Activated CD8-positive, alpha-beta memory T cell treated with anti-CD3 and anti-CD28 coated beads for 4 hours (primary cell): ENCODE measurements around the gene CLPX.
"Not testable (repeated sequence)": the region's sequence is repeated elsewhere in the genome, so short reads cannot be mapped to it uniquely, and the experiment has no call there.

Experiments used
- DNase-seq, 2 donors: peaks; one replicate each; pipeline ENCODE4 v3.0.0-alpha.2; 2020; ENCODE audit warnings: low read depth in 2 of 2

CLPX gene

DNA sequence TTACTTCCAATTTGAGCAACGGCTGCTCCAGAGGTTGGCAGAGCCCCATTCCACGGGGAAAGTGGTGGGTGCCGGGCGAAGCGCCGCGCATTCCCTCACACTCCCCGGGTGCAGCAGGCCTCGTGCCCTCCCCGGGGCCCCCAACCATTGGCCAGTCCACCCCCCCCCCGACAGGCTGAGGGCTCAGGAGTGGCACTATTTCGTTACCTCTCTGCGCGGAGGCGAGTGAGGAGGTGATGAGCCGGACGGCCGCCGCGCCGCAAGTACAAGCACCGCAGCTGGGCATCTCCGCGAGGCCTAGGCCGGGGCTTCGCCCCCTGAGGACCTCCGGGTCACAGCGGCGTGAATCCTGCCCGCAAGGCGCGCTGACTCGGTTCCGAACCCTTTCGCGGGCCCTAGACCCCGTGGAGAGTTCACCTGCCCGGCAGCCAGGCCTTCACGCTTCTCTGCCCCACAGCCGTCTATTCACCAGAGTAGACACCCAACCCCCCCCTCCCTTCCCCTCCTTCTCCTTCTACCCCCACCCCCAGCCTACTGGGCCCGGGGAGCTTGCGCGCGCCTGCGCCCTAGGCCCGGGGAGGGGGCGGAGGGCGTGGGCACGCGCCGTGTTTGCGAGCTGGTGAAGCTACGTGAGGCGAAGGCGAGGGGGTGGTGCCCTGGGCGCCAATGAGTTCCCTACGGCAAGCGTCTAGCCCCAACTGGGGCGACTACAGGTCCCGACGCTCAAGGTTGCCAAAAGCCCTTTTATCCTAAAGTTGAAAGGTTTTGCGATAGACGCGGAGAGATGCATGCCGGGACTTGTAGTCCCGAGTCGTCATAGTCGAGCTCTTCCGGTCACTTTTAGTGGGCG, at the start of gene CLPX:
CLPX (minus strand) TSS at position 475 of the 850 bp plus-strand sequence; CDS start at position 286, 189 bp downstream.
- peak; percentile 80 to 85 for DNase-seq

DNA sequence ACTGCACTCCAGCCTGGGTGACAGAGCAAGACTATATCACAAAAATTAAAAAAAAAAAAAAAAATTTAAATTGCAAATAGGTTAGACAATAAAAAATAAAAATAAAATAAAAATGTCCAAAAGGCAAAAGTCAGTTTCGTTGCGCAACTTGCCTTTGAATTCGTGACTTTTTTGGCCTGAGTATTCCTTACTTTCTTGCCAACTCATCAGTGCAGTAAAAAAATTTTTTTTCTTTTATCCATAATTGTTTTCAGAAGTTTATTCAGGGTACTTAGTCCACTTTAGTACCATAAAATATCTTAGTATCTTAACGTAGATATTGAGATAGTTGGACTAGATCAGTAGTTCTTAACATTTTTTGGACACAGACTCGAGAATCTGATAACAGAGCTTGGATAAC, 48.6 kb upstream of the CLPX start:
- DNase-seq: no peak

DNA sequence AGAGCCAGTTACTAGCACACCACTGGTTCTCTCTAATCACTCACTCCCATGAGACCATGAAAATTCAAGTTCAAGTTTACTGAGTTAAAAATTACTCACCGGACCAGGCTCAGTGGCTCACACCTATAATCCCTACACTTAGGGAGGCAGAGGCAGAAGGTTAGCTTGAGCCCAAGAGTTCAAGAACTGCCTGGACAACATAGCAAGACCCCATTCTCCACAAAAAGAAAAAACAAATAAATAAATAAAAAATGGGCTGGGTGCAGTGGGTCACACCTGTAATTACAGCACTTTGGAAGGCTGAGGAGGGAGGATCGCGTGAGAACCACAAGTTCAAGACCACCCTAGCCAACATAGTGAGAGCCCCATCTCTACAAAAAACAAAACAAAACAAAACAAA, 47.4 kb upstream of the CLPX start:
- no peak for DNase-seq

DNA sequence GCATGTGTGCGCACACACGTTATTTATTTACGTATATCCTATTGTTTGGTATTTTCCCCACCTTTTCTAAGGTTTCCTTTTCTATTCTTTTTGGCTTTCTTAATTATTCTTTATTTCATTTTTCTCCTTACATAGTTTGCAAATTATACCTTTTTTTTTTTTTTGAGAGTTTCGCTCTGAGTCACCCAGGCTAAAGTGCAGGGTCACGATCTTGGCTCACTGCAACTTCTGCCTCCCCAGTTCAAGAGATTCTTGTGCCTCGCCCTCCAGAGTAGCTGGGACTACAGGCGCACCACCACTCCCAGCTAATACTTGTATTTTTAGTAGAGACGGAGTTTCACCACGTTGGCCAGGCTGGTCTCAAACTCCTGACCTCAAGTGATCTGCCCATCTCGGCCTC, 46.2 kb upstream of the CLPX start:
- no peak for DNase-seq

GRCh38 chr15:65226901-65227300, 41.8 kb upstream of the CLPX start:
- DNase-seq: not testable (repeated sequence)

GRCh38 chr15:65226221-65226620, 41.1 kb upstream of the CLPX start:
- DNase-seq: no peak

DNA sequence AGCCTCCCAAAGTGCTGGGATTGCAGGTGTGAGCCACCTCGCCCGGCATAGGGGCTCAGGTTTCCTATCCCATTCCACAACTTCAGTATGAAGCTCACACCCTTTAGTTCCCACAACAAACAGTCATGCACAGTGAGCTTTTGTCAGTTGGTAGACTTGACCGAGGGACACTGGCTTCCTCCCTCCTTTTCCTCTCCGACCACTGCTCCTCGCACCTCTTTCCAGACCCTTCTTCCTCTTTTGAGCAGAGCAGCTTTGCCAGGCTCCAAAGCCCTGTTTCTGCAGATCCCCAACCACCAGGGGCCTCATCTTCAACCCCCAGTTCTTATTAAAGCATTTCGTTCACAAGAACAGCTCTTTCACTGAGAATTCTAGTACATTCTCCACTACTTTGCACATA, 38.9 kb upstream of the CLPX start:
- no peak for DNase-seq

- no peak for DNase-seq
These were observed 37.7 kb upstream of the CLPX start for GRCh38 chr15:65222891-65223290.

GRCh38 chr15:65221697-65222096, 36.6 kb upstream of the CLPX start:
- DNase-seq: no peak

DNA sequence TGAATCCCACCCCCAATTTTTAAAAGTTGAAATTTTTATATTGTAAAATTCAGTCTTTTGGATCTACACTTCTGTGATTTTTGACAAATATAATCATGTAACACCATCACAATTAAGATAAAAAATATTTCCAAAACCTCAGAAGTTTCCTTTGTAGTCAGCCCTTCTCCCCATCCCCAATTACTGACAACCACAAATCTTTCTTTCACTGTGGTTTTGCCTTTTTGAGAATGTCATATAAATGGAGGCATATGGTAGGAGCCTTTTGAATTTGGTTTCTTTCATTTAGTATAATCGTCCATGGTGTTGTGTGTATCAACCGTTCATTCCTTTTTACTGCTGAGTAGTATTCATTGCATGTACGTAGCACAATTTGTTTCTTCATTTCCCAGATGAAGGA, 34.0 kb upstream of the CLPX start:
- no peak for DNase-seq

GRCh38 chr15:65217526-65218482, 32.7 kb upstream of the CLPX start:
- DNase-seq: no peak

- no peak for DNase-seq
These were observed 30.4 kb upstream of the CLPX start for GRCh38 chr15:65215496-65215895.

- DNase-seq: no peak
These were observed 28.9 kb upstream of the CLPX start for GRCh38 chr15:65214010-65214409.

GRCh38 chr15:65213241-65213640, 28.1 kb upstream of the CLPX start:
- no peak for DNase-seq

GRCh38 chr15:65212097-65212496, 27.0 kb upstream of the CLPX start:
- DNase-seq: peak in 1 of 2 donors; percentile 14

DNA sequence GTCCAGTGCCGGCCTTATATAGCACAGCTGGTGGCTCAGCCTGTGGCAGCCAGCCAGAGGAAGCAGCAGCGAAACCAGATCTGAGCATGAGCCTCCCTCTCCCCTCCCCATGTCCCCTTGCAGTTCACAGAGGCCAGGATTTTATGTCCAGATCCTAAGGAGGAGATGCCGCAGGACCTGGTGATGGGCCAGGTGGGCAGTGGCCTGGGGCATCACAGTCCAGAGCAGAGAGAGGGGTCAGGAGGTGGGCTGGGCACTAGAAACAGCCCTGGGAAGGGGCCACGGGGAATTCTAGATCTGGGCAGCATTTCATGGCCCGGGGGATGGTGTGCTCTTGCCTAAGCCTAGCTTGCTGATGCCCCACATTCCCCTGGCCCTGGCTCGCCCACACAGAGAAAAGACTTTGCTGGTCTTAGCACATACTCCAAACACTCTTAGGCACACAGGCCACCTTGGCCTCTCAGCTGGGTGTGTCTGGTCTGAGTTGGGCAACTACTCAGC, 26.4 kb upstream of the CLPX start:
- DNase-seq: no peak

GRCh38 chr15:65210770-65211481, 25.8 kb upstream of the CLPX start, which contains the start of gene CILP:
CILP (minus strand) TSS chr15:65211473; CDS start chr15:65209755, 1,718 bp downstream.
- no peak for DNase-seq

GRCh38 chr15:65209701-65210643, 24.8 kb upstream of the CLPX start:
- DNase-seq: no peak

DNA sequence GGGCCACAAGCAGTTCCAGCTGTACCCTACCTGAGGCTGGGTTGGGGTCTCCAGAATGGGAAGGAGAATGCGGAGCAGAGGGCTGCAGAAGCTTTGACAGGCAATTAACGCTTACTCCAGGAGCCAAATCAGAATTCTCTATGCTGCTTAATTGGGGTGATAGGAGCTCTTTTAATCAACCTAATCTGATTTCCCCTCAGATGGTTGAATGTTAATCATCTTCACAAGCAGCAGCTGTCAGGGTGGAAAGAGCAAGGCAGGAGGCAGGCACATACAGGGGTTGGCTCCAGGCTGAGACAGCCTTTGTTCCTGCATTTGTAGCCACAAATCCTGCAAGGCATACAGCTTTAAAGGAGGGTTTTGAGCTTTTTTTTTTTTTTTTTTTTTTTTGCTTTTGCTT, 23.5 kb upstream of the CLPX start:
- no peak for DNase-seq

GRCh38 chr15:65207280-65207840, 22.2 kb upstream of the CLPX start:
- no peak for DNase-seq
